ENCODE measurements around the gene BCL2.

DNA sequence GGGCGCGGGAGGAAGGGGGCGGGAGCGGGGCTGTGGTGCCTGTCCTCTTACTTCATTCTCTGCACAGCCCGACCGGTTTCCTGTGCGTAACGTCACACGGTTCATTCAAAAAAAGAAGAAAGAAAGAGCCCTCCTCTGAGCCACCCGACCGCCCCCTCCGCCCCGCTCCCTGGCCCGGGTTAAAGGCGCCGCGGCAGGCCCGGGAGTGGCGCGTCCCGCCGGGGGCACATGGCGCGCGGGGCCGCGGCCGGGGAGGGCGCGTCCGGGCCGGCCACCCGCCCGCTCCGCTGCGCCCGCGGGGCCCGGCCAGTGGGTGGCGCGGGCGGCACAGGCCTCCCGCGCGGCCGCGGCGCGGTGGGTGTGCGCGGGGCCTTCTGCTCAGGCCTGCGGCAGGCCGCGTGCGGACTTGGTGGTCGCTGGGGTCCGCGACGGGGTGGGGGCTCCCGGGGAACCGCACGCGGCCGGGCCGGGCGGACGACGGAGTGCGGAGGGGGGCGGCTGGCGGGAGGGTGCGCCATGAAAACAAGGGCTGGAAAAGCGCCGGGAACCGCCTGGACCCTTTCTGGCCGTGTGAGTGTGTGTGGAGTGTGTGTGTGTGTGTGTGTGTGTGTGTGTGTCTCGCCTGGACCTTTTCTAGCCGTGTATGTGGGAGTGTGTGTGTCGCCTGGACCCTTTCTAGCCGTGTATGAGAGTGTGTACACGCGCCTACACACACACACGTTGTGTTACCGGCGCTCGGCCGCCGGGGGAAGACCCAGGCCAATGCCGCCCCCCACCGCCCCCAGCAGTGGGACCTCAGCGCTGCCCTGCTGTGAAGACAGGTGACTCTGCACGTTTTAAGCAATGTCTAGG lies 780 bp upstream of the BCL2 start:
- TF ChIP-seq GATA2 (IDR thresholded peaks at IDR 0.05; ENCODE audit: low read depth, low read length) (no peak), GATA3 (IDR thresholded peaks at IDR 0.05; ENCODE audit: low read depth, low read length) (no peak)
